B cell (primary cell): ENCODE data around the gene ZCCHC7. TPM values are rescaled to one million over a fixed set of nuclear protein-coding genes. Genes with fewer than 3 reads are reported as not detected.

ENCODE experiments used
- ATAC-seq: fragments of 200-7000 bp; cut with Tn5 transposase; one replicate; pipeline ENCODE4 v1.10.0; 2021; ENCODE audit warnings: low read depth, mild to moderate bottlenecking, moderate number of reproducible peaks, moderate library complexity
- CTCF ChIA-PET: fragments of 350-600 bp; sonication (Branson Sonifier 250); formaldehyde crosslinking; loops from one replicate; lab custom pipeline; 2021; ENCODE audit warnings: antibody characterized with exemption, inconsistent platforms; lab: Charles Lee
- POLR2A ChIA-PET: fragments of 350-600 bp; sonication (Branson Sonifier 250); formaldehyde crosslinking; loops from one replicate; lab custom pipeline; 2021; ENCODE audit warnings: antibody characterized with exemption; lab: Charles Lee
- DNase-seq: peaks from one replicate; pipeline ENCODE4 v3.0.0; 2013
- H2AFZ ChIP-seq: 2 replicates; pipeline ENCODE4 v1.6.1; 2012; ENCODE audit warnings: mild to moderate bottlenecking, low read depth, low read length; ENCODE audit not compliant: insufficient read depth, poor library complexity, severe bottlenecking
- H3K27ac ChIP-seq, 2 donors: 1 replicate in 1 of 2; 2 replicates in 1 of 2; pipeline ENCODE4 v1.5.1; 2012 to 2013; ENCODE audit warnings: low read length in 2 of 2, mild to moderate bottlenecking in 2 of 2, moderate library complexity in 1 of 2
- H3K27me3 ChIP-seq, 4 experiments: fragments of 200-600 bp in 1 of 4; sonication (generic) in 1 of 4; replicated peaks in 1 of 4; 1 replicate in 2 of 4; 2 replicates in 2 of 4; pipeline versions ENCODE4 v1.6.1 to v1.7.0; 2013 to 2016; ENCODE audit warnings: low read length in 3 of 4, mild to moderate bottlenecking in 2 of 4, mixed read lengths in 1 of 4, moderate library complexity in 1 of 4; ENCODE audit not compliant: insufficient read depth in 4 of 4, control insufficient read depth in 3 of 4; ENCODE audit errors: control extremely low read depth in 1 of 4
- H3K36me3 ChIP-seq, 2 experiments: replicated peaks in 1 of 2; 1 replicate in 1 of 2; 2 replicates in 1 of 2; pipeline versions ENCODE4 v1.6.1 to v1.7.1; 2013; ENCODE audit warnings: low read length in 1 of 2; ENCODE audit not compliant: insufficient read depth in 2 of 2, control insufficient read depth in 1 of 2; ENCODE audit errors: control extremely low read depth in 1 of 2, extremely low read depth in 1 of 2
- H3K4me1 ChIP-seq, 2 donors: fragments of 200-600 bp in 1 of 2; sonication (generic) in 1 of 2; 1 replicate in 1 of 2; 2 replicates in 1 of 2; pipeline versions ENCODE4 v1.5.1 to v1.6.1; 2013 to 2017; ENCODE audit warnings: low read length in 2 of 2; ENCODE audit not compliant: control insufficient read depth in 2 of 2, insufficient read depth in 2 of 2
- H3K4me2 ChIP-seq: replicated peaks from 2 replicates; pipeline ENCODE3; 2012; ENCODE audit warnings: mild to moderate bottlenecking, low read depth, low read length; ENCODE audit not compliant: poor library complexity, severe bottlenecking
- H3K4me3 ChIP-seq, 5 experiments: fragments of 200-600 bp in 1 of 5; sonication (generic) in 1 of 5; 1 replicate in 3 of 5; 2 replicates in 2 of 5; pipeline versions ENCODE4 v1.5.1 to v1.7.0; 2011 to 2016; ENCODE audit warnings: low read length in 4 of 5, mild to moderate bottlenecking in 4 of 5, low read depth in 2 of 5, control low read depth in 1 of 5, moderate library complexity in 1 of 5; ENCODE audit not compliant: insufficient read depth in 1 of 5; ENCODE audit errors: control extremely low read depth in 1 of 5, extremely low read depth in 1 of 5
- H3K79me2 ChIP-seq: fragments of 200-600 bp; sonication (generic); one replicate; pipeline ENCODE4 v1.6.0; 2016; ENCODE audit warnings: low read length; ENCODE audit not compliant: control insufficient read depth, insufficient read depth
- H3K9ac ChIP-seq: fragments of 200-600 bp; sonication (generic); 2 replicates; pipeline ENCODE4 v1.6.1; 2017; ENCODE audit warnings: mild to moderate bottlenecking, low read length, moderate library complexity
- H3K9me3 ChIP-seq, 3 donors: one replicate each; pipeline versions ENCODE4 v1.6.1 to v1.7.1; 2013; ENCODE audit warnings: low read length in 2 of 3; ENCODE audit not compliant: control insufficient read depth in 2 of 3, insufficient read depth in 1 of 3; ENCODE audit errors: control extremely low read depth in 1 of 3
- H4K20me1 ChIP-seq: 2 replicates; pipeline ENCODE4 v1.6.0; 2012; ENCODE audit warnings: mild to moderate bottlenecking, low read length; ENCODE audit not compliant: insufficient read depth, control insufficient read depth, poor library complexity, severe bottlenecking
- H3K27ac Mint-ChIP-seq: one replicate; pipeline ENCODE4 v1.8.0; 2021; ENCODE audit warnings: mixed read lengths
- H3K27me3 Mint-ChIP-seq: one replicate; pipeline ENCODE4 v1.8.0; 2021; ENCODE audit warnings: mixed read lengths
- H3K4me1 Mint-ChIP-seq: one replicate; pipeline ENCODE4 v1.8.0; 2021; ENCODE audit warnings: mixed read lengths
- H3K4me3 Mint-ChIP-seq: one replicate; pipeline ENCODE4 v1.8.0; 2021; ENCODE audit warnings: mixed read lengths
- H3K9me3 Mint-ChIP-seq: one replicate; pipeline ENCODE4 v1.8.0; 2022; ENCODE audit warnings: mixed read lengths; ENCODE audit not compliant: insufficient read depth
- EZH2 ChIP-seq: IDR thresholded peaks from 2 replicates; pipeline ENCODE4 v1.6.1; 2012; ENCODE audit warnings: borderline replicate concordance, low read depth, mild to moderate bottlenecking, moderate library complexity, low read length; ENCODE audit not compliant: insufficient read depth, poor library complexity, severe bottlenecking
- WGBS: methylation state at CpG from one replicate; pipeline ENCODE4 v1.1.5; 2013; ENCODE audit warnings: missing lambda C conversion rate; ENCODE audit not compliant: insufficient coverage; 5-methylcytosine and 5-hydroxymethylcytosine counted together
- intact Hi-C: fragments of 100-400 bp; cut with micrococcal nuclease; formaldehyde crosslinking; loops from one replicate; pipeline ENCODE4 v1.10.0; 2022
- polyA plus RNA-seq: library from polyadenylated mRNA; depleted of rRNA; stranded (reverse); fragments of >200 nt; gene quantifications from 2 replicates; pipeline ENCODE4 v1.2.3, GENCODE V29; 2012
- total RNA-seq, 2 donors: library from RNA; stranded (reverse); fragments of 120-200 nt in 1 of 2; gene quantifications; 1 replicate in 1 of 2; 2 replicates in 1 of 2; pipeline versions ENCODE4 v1.2.3 to v1.2.4, GENCODE V29; 2013 to 2022
- TF ChIP-seq, protein P1 (sequence below): fragments of 200-600 bp; IDR thresholded peaks from one replicate; pipeline ENCODE4 v1.8.0; 2022; ENCODE audit warnings: antibody characterized with exemption, mild to moderate bottlenecking

The ZCCHC7 gene
- total and polyA plus RNA-seq, 2 donors (not counting 1 experiment from before 2014, with no cell fraction given): 56.3 to 83.5 TPM

- Mint-ChIP-seq H3K9me3 (no peaks in the 10 kb centered on the region), H3K4me1 (peaks cover 87% of the 10 kb centered on the region), H3K4me3 (peak overlapping the region; percentile 49), H3K27me3 (no peaks in the 10 kb centered on the region), H3K27ac (peak overlapping the region; percentile 94)
- Histone ChIP-seq H3K79me2 (peaks cover 18% of the 10 kb centered on the region), H2AFZ (peak overlapping the region; percentile 27), H3K36me3 (no peaks in the 10 kb centered on the region), H3K27ac (peak overlapping the region; percentile 75 to 90), H3K27me3 (no peaks in the 10 kb centered on the region), H3K4me2 (peak overlapping the region; percentile 64), H4K20me1 (no peaks in the 10 kb centered on the region), H3K4me1 (peaks cover 82 to 95% of the 10 kb centered on the region in 2 donors), H3K9ac (no peak overlapping the region), H3K4me3 (peak overlapping the region in 1 of 5 experiments; percentile 20), H3K9me3 (peaks cover 0 to 10% (median 0%) of the 10 kb centered on the region in 3 donors)
- POLR2A ChIA-PET: interaction anchor here (0.6 to 1.6 kb wide), 7 partner anchors 9 to 440 kb away, joined by 3 to 4 read pairs (median 3); no protein-coding TSS in a partner anchor
- intact Hi-C loops: no loop called here
- CTCF ChIA-PET: interaction anchor here (0.6 to 3.0 kb wide), 7 partner anchors 9 to 391 kb away, joined by 3 to 19 read pairs (median 5); no protein-coding TSS in a partner anchor
- ATAC-seq (no peak), DNase-seq (peak; percentile 24)
- TF ChIP-seq, protein P1, sequence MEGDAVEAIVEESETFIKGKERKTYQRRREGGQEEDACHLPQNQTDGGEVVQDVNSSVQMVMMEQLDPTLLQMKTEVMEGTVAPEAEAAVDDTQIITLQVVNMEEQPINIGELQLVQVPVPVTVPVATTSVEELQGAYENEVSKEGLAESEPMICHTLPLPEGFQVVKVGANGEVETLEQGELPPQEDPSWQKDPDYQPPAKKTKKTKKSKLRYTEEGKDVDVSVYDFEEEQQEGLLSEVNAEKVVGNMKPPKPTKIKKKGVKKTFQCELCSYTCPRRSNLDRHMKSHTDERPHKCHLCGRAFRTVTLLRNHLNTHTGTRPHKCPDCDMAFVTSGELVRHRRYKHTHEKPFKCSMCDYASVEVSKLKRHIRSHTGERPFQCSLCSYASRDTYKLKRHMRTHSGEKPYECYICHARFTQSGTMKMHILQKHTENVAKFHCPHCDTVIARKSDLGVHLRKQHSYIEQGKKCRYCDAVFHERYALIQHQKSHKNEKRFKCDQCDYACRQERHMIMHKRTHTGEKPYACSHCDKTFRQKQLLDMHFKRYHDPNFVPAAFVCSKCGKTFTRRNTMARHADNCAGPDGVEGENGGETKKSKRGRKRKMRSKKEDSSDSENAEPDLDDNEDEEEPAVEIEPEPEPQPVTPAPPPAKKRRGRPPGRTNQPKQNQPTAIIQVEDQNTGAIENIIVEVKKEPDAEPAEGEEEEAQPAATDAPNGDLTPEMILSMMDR: no peak
- TF ChIP-seq EZH2: no peak
- WGBS: 65% methylated on average over 10 of the region's 11 CpGs
These were observed 260.8 kb downstream of the ZCCHC7 start for GRCh38 chr9:37381094-37381741.
